H1 (cell line): ENCODE results near the gene MED31. TPM values are rescaled to one million over a fixed set of nuclear protein-coding genes. Genes with fewer than 3 reads are reported as not detected.

Experiments
- CTCF ChIA-PET: fragments of 300-600 bp; sonication (Branson Sonifier 250); formaldehyde crosslinking; loops from one replicate; lab custom pipeline; 2021; ENCODE audit not compliant: partially characterized antibody; lab: Charles Lee
- POLR2A ChIA-PET: fragments of 300-600 bp; sonication (Branson Sonifier 250); formaldehyde crosslinking; loops from one replicate; lab custom pipeline; 2021; ENCODE audit warnings: inconsistent platforms; ENCODE audit not compliant: partially characterized antibody; lab: Charles Lee
- DNase-seq, 2 experiments: peaks; one replicate each; pipeline versions ENCODE4 v3.0.0 to v3.0.0-alpha.2; 2010 to 2022; ENCODE audit warnings: low spot score in 2 of 2, low read depth in 1 of 2, mixed read lengths in 1 of 2
- FAIRE-seq: peaks from 2 replicates; lab custom pipeline; 2011; peaks lifted over from hg19 to GRCh38; lab: Jason Lieb, UNC
- H2AFZ ChIP-seq: 2 replicates; pipeline ENCODE4 v1.8.1; 2012; ENCODE audit warnings: low read length, inconsistent platforms
- H2AK5ac ChIP-seq: 2 replicates; pipeline ENCODE4 v1.6.1; 2013; ENCODE audit warnings: low read depth, low read length
- H2BK120ac ChIP-seq: replicated peaks from 2 replicates; pipeline ENCODE3; 2013; ENCODE audit warnings: low read depth, low read length, inconsistent platforms
- H2BK12ac ChIP-seq: 2 replicates; pipeline ENCODE4 v1.6.1; 2013; ENCODE audit warnings: low read depth, low read length
- H2BK15ac ChIP-seq: 2 replicates; pipeline ENCODE4 v1.6.1; 2013; ENCODE audit warnings: low read length
- H2BK20ac ChIP-seq: 2 replicates; pipeline ENCODE4 v1.6.1; 2013; ENCODE audit warnings: low read length
- H2BK5ac ChIP-seq: 2 replicates; pipeline ENCODE4 v1.6.1; 2013; ENCODE audit warnings: low read depth, low read length
- H3K14ac ChIP-seq: 2 replicates; pipeline ENCODE4 v1.6.1; 2013; ENCODE audit warnings: inconsistent platforms; ENCODE audit not compliant: insufficient read length
- H3K18ac ChIP-seq: 2 replicates; pipeline ENCODE4 v1.6.1; 2013; ENCODE audit warnings: low read length; ENCODE audit errors: extremely low read depth
- H3K23ac ChIP-seq: 2 replicates; pipeline ENCODE4 v1.6.1; 2013; ENCODE audit warnings: inconsistent platforms; ENCODE audit not compliant: insufficient read length
- H3K23me2 ChIP-seq: 2 replicates; pipeline ENCODE4 v1.6.1; 2013; ENCODE audit warnings: low read depth, low read length
- H3K27ac ChIP-seq: 2 replicates; pipeline ENCODE4 v1.6.1; 2011; ENCODE audit warnings: low read depth, low read length, inconsistent platforms
- H3K27me3 ChIP-seq, 4 experiments: replicated peaks in 1 of 4; 1 replicate in 1 of 4; 2 replicates in 3 of 4; pipeline versions ENCODE4 v1.6.1 to v1.8.1; 2011 to 2013; ENCODE audit warnings: low read length in 3 of 4, mild to moderate bottlenecking in 3 of 4, inconsistent platforms in 2 of 4, mixed read lengths in 2 of 4, moderate library complexity in 1 of 4; ENCODE audit not compliant: control insufficient read depth in 3 of 4, insufficient read depth in 3 of 4; ENCODE audit errors: extremely low read depth in 1 of 4
- H3K36me3 ChIP-seq, 4 experiments: 2 replicates each; pipeline versions ENCODE4 v1.6.1 to v1.8.1; 2011 to 2013; ENCODE audit warnings: mild to moderate bottlenecking in 4 of 4, low read length in 3 of 4, moderate library complexity in 2 of 4, control low read depth in 1 of 4, inconsistent platforms in 1 of 4; ENCODE audit not compliant: insufficient read depth in 4 of 4, control insufficient read depth in 2 of 4
- H3K4ac ChIP-seq: replicated peaks from 2 replicates; pipeline ENCODE3; 2013; ENCODE audit warnings: low read length, low read depth, mixed read lengths, inconsistent platforms; ENCODE audit not compliant: insufficient read length
- H3K4me1 ChIP-seq, 4 experiments: replicated peaks in 1 of 4; 1 replicate in 1 of 4; 2 replicates in 3 of 4; pipeline versions ENCODE4 v1.6.1 to v1.8.1; 2011 to 2013; ENCODE audit warnings: low read length in 3 of 4, inconsistent platforms in 2 of 4, mixed read lengths in 1 of 4; ENCODE audit not compliant: insufficient read depth in 4 of 4, control insufficient read depth in 3 of 4
- H3K4me2 ChIP-seq, 2 experiments: 2 replicates each; pipeline versions ENCODE4 v1.6.1 to v1.8.1; 2011 to 2013; ENCODE audit warnings: low read depth in 2 of 2, low read length in 2 of 2, control low read depth in 1 of 2, inconsistent platforms in 1 of 2, mild to moderate bottlenecking in 1 of 2; ENCODE audit not compliant: insufficient read depth in 1 of 2
- H3K4me3 ChIP-seq, 4 experiments: fragments of 200-600, 300-600 bp in 1 of 4; sonication (generic), shearing (Covaris generic), sonication (Bioruptor Twin) in 1 of 4; 2 replicates each; pipeline versions ENCODE4 v1.5.1 to v1.8.1; 2011 to 2016; ENCODE audit warnings: low read length in 4 of 4, low read depth in 3 of 4, control low read depth in 2 of 4, inconsistent platforms in 2 of 4, mild to moderate bottlenecking in 2 of 4, mixed read lengths in 1 of 4, moderate library complexity in 1 of 4; ENCODE audit not compliant: insufficient read depth in 2 of 4; ENCODE audit errors: extremely low read depth in 1 of 4
- H3K56ac ChIP-seq: replicated peaks from 2 replicates; pipeline ENCODE3; 2013; ENCODE audit warnings: low read depth, mild to moderate bottlenecking, mixed read lengths, low read length, inconsistent platforms; ENCODE audit not compliant: insufficient read length
- H3K79me1 ChIP-seq: 2 replicates; pipeline ENCODE4 v1.6.1; 2013; ENCODE audit warnings: low read depth, low read length, control low read depth
- H3K79me2 ChIP-seq, 2 experiments: 2 replicates each; pipeline versions ENCODE4 v1.6.1 to v1.8.1; 2012 to 2013; ENCODE audit warnings: low read length in 2 of 2, mild to moderate bottlenecking in 2 of 2, inconsistent platforms in 1 of 2; ENCODE audit not compliant: insufficient read depth in 2 of 2, control insufficient read depth in 1 of 2
- H3K9ac ChIP-seq, 4 experiments: replicated peaks in 1 of 4; 1 replicate in 1 of 4; 2 replicates in 3 of 4; pipeline versions ENCODE4 v1.6.1 to v1.8.1; 2011 to 2013; ENCODE audit warnings: low read depth in 3 of 4, low read length in 3 of 4, control low read depth in 2 of 4, mild to moderate bottlenecking in 2 of 4, moderate library complexity in 2 of 4, inconsistent platforms in 1 of 4; ENCODE audit errors: extremely low read depth in 1 of 4
- H3K9me3 ChIP-seq, 2 experiments: 2 replicates each; pipeline versions ENCODE4 v1.6.1 to v1.8.1; 2012 to 2013; ENCODE audit warnings: mild to moderate bottlenecking in 2 of 2, moderate library complexity in 2 of 2, control low read depth in 1 of 2, inconsistent platforms in 1 of 2, low read depth in 1 of 2, low read length in 1 of 2, mixed read lengths in 1 of 2; ENCODE audit not compliant: insufficient read depth in 2 of 2
- H4K20me1 ChIP-seq, 2 experiments: replicated peaks in 1 of 2; 2 replicates each; pipeline versions ENCODE3 to v1.8.1; 2011 to 2013; ENCODE audit warnings: inconsistent platforms in 2 of 2, low read length in 2 of 2, mild to moderate bottlenecking in 1 of 2; ENCODE audit not compliant: insufficient read depth in 2 of 2, control insufficient read depth in 1 of 2
- H4K5ac ChIP-seq: 2 replicates; pipeline ENCODE4 v1.6.1; 2013; ENCODE audit warnings: low read length, low read depth, mixed read lengths, inconsistent platforms; ENCODE audit not compliant: insufficient read length
- H4K8ac ChIP-seq: 2 replicates; pipeline ENCODE4 v1.8.0; 2013; ENCODE audit warnings: mild to moderate bottlenecking, moderate library complexity, low read length, inconsistent platforms; ENCODE audit not compliant: insufficient read depth; ENCODE audit errors: extremely low read depth
- H4K91ac ChIP-seq: replicated peaks from 2 replicates; pipeline ENCODE3; 2013; ENCODE audit warnings: low read length, mixed read lengths, inconsistent platforms; ENCODE audit not compliant: insufficient read length
- CEBPB ChIP-seq: IDR thresholded peaks from 2 replicates; pipeline ENCODE4 v1.6.1; 2012; ENCODE audit warnings: low read depth, low read length
- HDAC6 ChIP-seq: IDR thresholded peaks from one replicate; pipeline ENCODE4 v1.7.1; 2012; ENCODE audit warnings: low read depth, mild to moderate bottlenecking, inconsistent platforms, low read length, moderate library complexity
- KDM1A ChIP-seq: fragments of 200-600, 300-600 bp; sonication (generic); IDR thresholded peaks from 2 replicates; pipeline ENCODE4 v1.7.1; 2016; ENCODE audit warnings: mild to moderate bottlenecking, low read length, borderline replicate concordance
- RBBP5 ChIP-seq: IDR thresholded peaks from 2 replicates; pipeline ENCODE4 v1.7.1; 2012; ENCODE audit warnings: low read depth, mild to moderate bottlenecking, inconsistent platforms, low read length, moderate library complexity, borderline replicate concordance
- RNF2 ChIP-seq: fragments of 200-900, 300-1000 bp; sonication (generic); IDR thresholded peaks from 2 replicates; pipeline ENCODE4 v1.7.1; 2016; ENCODE audit warnings: borderline replicate concordance, low read depth, mild to moderate bottlenecking, antibody characterized with exemption, low read length; ENCODE audit not compliant: poor library complexity, severe bottlenecking; ENCODE audit errors: missing control alignments
- TAF1 ChIP-seq: IDR thresholded peaks from 2 replicates; pipeline ENCODE4 v1.6.1; 2011; ENCODE audit warnings: mild to moderate bottlenecking, low read depth, low read length
- TBP ChIP-seq: IDR thresholded peaks from 2 replicates; pipeline ENCODE4 v1.6.1; 2011; ENCODE audit warnings: low read depth, low read length, improper control_type of control experiment
- TEAD4 ChIP-seq: IDR thresholded peaks from 2 replicates; pipeline ENCODE4 v1.6.1; 2012; ENCODE audit warnings: low read depth, low read length, inconsistent platforms, mixed read lengths
- WGBS, 2 experiments: shearing (Covaris generic) in 1 of 2; methylation state at CpG; one replicate each; pipeline versions ENCODE4 v1.1.6 to v1.1.7; 2013 to 2015; ENCODE audit warnings: low lambda C conversion rate in 2 of 2, mixed read lengths in 2 of 2, inconsistent platforms in 1 of 2, low coverage in 1 of 2, missing lambda C conversion rate in 1 of 2; ENCODE audit not compliant: insufficient replicate concordance in 2 of 2, insufficient coverage in 1 of 2, insufficient read length in 1 of 2; ENCODE audit errors: extremely low coverage in 1 of 2, missing lambda C conversion rate in 1 of 2; 5-methylcytosine and 5-hydroxymethylcytosine counted together
- polyA plus RNA-seq, 7 experiments: library from polyadenylated mRNA; depleted of rRNA in 3 of 7; stranded (reverse) in 5 of 7; unstranded in 2 of 7; fragments of >200 nt in 5 of 7; fragments of 200-250 nt in 2 of 7; gene quantifications; 1 replicate in 5 of 7; 2 replicates in 1 of 7; 4 replicates in 1 of 7; pipeline versions ENCODE4 v1.2.1 to v1.2.3, GENCODE V29; 2011 to 2013; ENCODE audit warnings: missing spikeins in 2 of 7, mixed read lengths in 2 of 7
- total RNA-seq: library from RNA; stranded (reverse); fragmentation: NEBNext Ultra II Directional; extraction: Animal tissue kit (Norgen Biotek cat#: 25700); gene quantifications from 2 replicates; pipeline ENCODE4 v1.2.1, GENCODE V29; 2021
- TF ChIP-seq, protein P1 (sequence below): IDR thresholded peaks from 2 replicates; pipeline ENCODE4 v1.6.1; 2011; ENCODE audit warnings: low read depth, mild to moderate bottlenecking, low read length; ENCODE audit not compliant: insufficient read depth
- TF ChIP-seq, protein P2 (sequence below): IDR thresholded peaks from 2 replicates; pipeline ENCODE4 v1.6.1; 2012; ENCODE audit warnings: inconsistent platforms

MED31 gene
- total and polyA plus RNA-seq, 2 of the 8 experiments (the other 6 are each of a cell fraction or from before 2014, with no cell fraction given) = 4.6 to 12.3 TPM

DNA sequence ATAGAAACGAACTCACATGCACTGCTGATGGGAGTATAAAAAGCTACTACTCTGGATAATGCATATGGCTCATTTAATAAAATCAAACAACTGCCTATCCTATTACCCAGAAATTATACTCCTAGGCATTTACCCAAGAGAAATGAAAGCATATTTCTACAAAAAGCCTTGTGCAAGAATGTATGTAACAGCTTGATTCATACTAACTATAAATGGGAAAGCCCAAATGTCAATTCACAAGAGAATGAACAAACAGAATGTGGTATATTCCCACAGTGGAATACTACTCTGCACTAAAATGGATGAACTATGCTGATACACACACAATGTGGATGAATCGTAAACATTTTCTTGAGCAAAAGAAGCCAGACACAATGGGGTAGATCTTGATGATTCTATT, 49.3 kb downstream of the MED31 start:
- ChIA-PET CTCF (interaction anchor here (0.9 to 1.4 kb wide), 2 partner anchors 129 to 400 kb away, joined by 3 to 4 read pairs; no protein-coding TSS in a partner anchor), POLR2A (interaction anchor here (0.7 kb wide), 1 partner anchor 10 kb away, joined by 4 read pairs; no protein-coding TSS in a partner anchor)
- no peak overlapping the region for H3K27ac ChIP-seq
- no peaks in the 10 kb centered on the region; the same call in 1 of the 2 replicates for H3K23me2 ChIP-seq
- TF ChIP-seq TAF1 (no peak), CEBPB (no peak), TEAD4 (no peak), TBP (no peak), RBBP5 (no peak), KDM1A (no peak), RNF2 (no peak), HDAC6 (no peak)
- TF ChIP-seq, protein P1, sequence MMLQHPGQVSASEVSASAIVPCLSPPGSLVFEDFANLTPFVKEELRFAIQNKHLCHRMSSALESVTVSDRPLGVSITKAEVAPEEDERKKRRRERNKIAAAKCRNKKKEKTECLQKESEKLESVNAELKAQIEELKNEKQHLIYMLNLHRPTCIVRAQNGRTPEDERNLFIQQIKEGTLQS = no peak
- TF ChIP-seq, protein P2, sequence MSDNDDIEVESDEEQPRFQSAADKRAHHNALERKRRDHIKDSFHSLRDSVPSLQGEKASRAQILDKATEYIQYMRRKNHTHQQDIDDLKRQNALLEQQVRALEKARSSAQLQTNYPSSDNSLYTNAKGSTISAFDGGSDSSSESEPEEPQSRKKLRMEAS = no peak
- H3K79me1 ChIP-seq = no peaks in the 10 kb centered on the region
- peaks cover 6 to 34% (median 30%) of the 10 kb centered on the region in 4 experiments; a peak in 7 of 8 replicates for H3K36me3 ChIP-seq
- no peaks in the 10 kb centered on the region for H3K9me3 ChIP-seq
- H3K4me2 ChIP-seq = no peak overlapping the region
- no peak overlapping the region for H2BK120ac ChIP-seq
- no peaks in the 10 kb centered on the region for H3K4me1 ChIP-seq
- H4K8ac ChIP-seq = no peak overlapping the region
- no peak overlapping the region for H3K4ac ChIP-seq
- H3K18ac ChIP-seq = no peak overlapping the region
- H3K56ac ChIP-seq = no peak overlapping the region
- no peak overlapping the region for H2AFZ ChIP-seq
- H3K4me3 ChIP-seq = no peak overlapping the region
- DNase-seq = no peak
- H2BK20ac ChIP-seq = no peak overlapping the region
- no peak overlapping the region for H4K5ac ChIP-seq
- H4K20me1 ChIP-seq = no peaks in the 10 kb centered on the region
- FAIRE-seq = no peak
- H3K9ac ChIP-seq = no peak overlapping the region
- WGBS, 2 experiments = 92% methylated on average over 2 of the region's 2 CpGs; no CpG with 5 or more reads in 1 of the 2 experiments
- no peaks in the 10 kb centered on the region for H3K79me2 ChIP-seq
- no peak overlapping the region for H3K23ac ChIP-seq
- no peak overlapping the region for H2AK5ac ChIP-seq
- no peak overlapping the region for H3K14ac ChIP-seq
- no peak overlapping the region for H2BK5ac ChIP-seq
- H2BK15ac ChIP-seq = no peak overlapping the region
- no peaks in the 10 kb centered on the region for H3K27me3 ChIP-seq
- no peak overlapping the region for H2BK12ac ChIP-seq
- no peak overlapping the region for H4K91ac ChIP-seq
